ENCODE results near the gene ABHD18. TPM values are rescaled to one million over a fixed set of nuclear protein-coding genes. Genes with fewer than 3 reads are reported as not detected.
"Not testable (repeated sequence)": the region's sequence is repeated elsewhere in the genome, so short reads cannot be mapped to it uniquely, and the experiment has no call there.

ABHD18 gene
- total RNA-seq, 1 donor from 2014 or later: 4.9 TPM

- peak; percentile 81 for DNase-seq (ENCODE audit: low read depth)
These were observed 96.6 kb downstream of the ABHD18 start for GRCh38 chr4:128061566-128062536.

- DNase-seq (ENCODE audit: low read depth): not testable (repeated sequence)
These were observed 101.2 kb downstream of the ABHD18 start for GRCh38 chr4:128066453-128066820.

GRCh38 chr4:128068918-128069317 is 103.7 kb downstream of the ABHD18 start:
- DNase-seq (ENCODE audit: low read depth): peak; percentile 4

- DNase-seq (ENCODE audit: low read depth): no peak
These were observed 111.3 kb downstream of the ABHD18 start for GRCh38 chr4:128076464-128076863.

Other genes starting within 250 kb of the ABHD18 start
- gene SLC25A31, start 235.0 kb upstream of the ABHD18 start, total RNA-seq: not detected in 2 replicates
- gene HSPA4L, start 183.1 kb upstream of the ABHD18 start, total RNA-seq: 11.6 and 18.1 TPM in 2 replicates
- 0.47 and 2.1 TPM in 2 replicates for gene PLK4, start 84.5 kb upstream of the ABHD18 start, total RNA-seq
- 18.7 and 19.4 TPM in 2 replicates for gene MFSD8, start 233 bp upstream of the ABHD18 start, total RNA-seq
- gene LARP1B, start 95.9 kb downstream of the ABHD18 start, total RNA-seq: 15.4 and 27.7 TPM in 2 replicates